Measurements from ENCODE around the gene GRIN2C.

DNA sequence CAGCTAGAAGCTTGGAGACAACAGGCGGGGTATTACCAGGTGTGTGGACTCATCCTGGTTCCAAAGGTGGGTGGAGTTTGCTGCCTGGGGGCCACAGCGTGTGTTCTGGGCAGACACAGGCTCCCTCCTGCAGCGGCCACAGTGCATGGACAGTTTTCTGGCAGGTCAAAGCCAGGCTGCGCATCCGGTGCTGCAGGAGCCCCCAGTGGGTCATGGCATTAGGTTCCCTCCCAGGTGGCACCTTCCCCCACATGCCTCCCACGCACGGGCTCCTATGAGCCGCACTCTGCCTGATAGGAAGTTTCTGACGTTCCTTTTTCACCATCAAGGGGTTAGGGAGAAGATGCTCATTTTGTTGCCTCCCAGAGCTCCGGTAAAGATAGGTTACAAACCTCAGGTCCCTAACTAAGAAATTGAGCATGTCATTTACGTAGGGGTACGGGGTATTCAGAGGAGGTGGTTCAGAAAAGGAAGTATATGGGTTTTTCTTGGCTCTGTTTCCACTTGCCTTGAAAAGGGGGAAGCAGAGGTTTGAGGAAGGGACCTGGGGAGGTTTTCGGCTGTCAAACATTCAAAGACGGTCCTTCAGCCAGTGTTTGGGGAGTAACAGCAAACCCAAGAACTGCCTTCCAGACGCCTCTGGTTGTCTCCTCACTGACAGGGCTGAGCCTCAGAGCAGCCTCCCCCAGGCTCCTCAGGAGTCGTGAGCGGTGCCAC lies 50.8 kb downstream of the GRIN2C start:
- TF ChIP-seq, protein P1, sequence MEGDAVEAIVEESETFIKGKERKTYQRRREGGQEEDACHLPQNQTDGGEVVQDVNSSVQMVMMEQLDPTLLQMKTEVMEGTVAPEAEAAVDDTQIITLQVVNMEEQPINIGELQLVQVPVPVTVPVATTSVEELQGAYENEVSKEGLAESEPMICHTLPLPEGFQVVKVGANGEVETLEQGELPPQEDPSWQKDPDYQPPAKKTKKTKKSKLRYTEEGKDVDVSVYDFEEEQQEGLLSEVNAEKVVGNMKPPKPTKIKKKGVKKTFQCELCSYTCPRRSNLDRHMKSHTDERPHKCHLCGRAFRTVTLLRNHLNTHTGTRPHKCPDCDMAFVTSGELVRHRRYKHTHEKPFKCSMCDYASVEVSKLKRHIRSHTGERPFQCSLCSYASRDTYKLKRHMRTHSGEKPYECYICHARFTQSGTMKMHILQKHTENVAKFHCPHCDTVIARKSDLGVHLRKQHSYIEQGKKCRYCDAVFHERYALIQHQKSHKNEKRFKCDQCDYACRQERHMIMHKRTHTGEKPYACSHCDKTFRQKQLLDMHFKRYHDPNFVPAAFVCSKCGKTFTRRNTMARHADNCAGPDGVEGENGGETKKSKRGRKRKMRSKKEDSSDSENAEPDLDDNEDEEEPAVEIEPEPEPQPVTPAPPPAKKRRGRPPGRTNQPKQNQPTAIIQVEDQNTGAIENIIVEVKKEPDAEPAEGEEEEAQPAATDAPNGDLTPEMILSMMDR (IDR thresholded peaks at IDR 0.05) = no peak
- TF ChIP-seq EP300 (IDR thresholded peaks at IDR 0.05) = no peak
- TF ChIP-seq POLR2AphosphoS5 (IDR thresholded peaks at IDR 0.05) = no peak
